GM19193 (cell line): ENCODE measurements around the gene HTR3C.

Experiments
- POLR2A ChIP-seq: IDR thresholded peaks from 4 replicates; pipeline ENCODE4 v1.6.1; 2011; ENCODE audit not compliant: insufficient read depth, insufficient read length; ENCODE audit errors: extremely low read depth

The HTR3C gene

DNA sequence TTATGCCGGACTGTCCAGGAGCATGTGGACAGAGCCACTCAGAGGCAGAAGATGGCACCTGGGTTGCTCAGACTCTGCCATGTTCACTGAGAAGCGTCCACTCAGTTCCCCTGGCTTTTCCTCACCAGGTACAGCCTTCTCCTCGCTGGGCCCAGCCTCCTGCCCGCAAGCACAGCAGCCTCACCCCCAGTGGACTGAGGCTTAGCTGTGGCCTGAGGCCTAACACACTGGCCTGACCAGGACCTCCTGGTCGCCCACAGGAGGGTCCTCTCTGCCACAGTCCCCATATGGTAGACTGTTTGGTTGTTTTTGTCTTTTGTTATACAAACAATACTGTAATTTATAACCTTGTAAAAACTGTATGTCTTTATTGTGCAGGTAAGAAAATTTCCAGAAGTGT lies 15.5 kb downstream of the HTR3C start:
- no peak for TF ChIP-seq POLR2A

DNA sequence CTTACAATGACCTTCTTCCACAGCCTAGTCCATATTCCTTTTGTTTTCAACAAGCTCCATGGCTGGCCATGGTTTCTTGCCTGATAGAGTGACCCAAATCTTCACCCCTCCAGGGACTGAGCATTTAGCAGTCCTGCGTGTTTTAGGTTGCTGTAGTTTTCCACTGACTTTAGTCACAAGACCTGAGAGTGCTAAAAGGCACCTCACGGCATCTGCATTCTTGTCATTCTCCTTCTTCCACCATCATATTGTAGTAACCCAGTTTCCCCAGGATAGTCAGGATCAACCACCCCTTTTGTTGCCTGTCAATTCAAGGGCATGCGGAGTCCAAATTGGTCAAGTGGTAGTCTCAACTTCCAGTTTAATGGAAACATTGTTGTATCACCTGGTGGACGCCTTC lies 20.8 kb downstream of the HTR3C start:
- TF ChIP-seq POLR2A = no peak

DNA sequence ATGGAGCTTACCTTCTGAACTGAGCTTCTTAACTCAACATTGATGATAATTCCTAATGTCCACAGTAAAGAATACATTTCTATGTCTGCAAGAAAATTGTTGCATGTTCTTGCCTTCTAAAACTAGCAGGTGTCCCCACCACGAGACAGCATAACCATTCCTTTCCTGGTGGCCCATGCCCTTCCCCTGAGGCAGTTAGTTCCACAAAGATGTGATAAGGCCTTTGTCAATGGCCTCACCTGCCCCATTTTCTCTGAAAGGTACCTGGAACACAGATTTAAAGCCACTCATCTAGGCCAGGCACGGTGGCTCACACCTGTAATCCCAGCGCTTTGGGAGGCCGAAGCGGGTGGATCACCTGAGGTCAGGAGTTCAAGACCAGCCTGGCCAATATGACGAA lies 23.1 kb downstream of the HTR3C start:
- no peak for TF ChIP-seq POLR2A

DNA sequence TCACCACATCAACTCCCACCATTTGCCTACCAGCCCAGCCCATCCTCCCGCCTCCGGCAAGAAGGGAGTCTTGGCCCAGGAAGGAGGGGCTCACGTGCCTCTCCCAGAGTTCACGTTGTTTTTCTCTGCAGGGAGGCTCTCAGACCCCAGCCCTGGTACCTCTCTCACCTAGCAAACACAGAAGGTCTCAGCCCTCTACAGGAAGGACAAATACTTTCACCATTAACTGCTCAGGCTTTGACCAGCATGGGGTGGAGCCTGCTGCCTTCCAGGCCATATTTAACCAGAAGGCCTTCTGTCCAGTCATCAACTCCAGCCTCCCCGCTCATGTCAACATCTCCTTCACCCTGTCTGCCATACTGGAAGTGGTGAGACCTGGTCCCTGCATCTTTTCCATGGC lies 25.0 kb downstream of the HTR3C start:
- TF ChIP-seq POLR2A = no peak

DNA sequence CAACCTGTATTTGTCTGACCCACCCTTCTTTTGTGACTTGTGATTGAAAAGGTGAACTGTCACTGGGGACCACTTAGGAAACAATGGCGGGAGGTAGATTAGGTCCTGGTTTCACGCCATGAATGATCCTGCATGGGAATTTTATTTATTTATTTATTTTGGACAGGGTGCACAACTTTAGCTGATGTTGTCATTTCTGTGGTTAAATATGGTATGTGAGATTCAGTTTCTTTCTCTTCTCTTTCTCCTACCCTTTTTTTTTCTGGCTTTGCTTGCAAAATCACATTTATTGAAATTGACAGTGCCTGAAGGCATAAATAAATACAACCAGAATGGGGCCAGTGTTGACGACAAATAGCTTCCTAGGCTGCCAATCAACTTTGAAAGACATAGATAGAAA lies 26.0 kb downstream of the HTR3C start:
- TF ChIP-seq POLR2A = no peak

DNA sequence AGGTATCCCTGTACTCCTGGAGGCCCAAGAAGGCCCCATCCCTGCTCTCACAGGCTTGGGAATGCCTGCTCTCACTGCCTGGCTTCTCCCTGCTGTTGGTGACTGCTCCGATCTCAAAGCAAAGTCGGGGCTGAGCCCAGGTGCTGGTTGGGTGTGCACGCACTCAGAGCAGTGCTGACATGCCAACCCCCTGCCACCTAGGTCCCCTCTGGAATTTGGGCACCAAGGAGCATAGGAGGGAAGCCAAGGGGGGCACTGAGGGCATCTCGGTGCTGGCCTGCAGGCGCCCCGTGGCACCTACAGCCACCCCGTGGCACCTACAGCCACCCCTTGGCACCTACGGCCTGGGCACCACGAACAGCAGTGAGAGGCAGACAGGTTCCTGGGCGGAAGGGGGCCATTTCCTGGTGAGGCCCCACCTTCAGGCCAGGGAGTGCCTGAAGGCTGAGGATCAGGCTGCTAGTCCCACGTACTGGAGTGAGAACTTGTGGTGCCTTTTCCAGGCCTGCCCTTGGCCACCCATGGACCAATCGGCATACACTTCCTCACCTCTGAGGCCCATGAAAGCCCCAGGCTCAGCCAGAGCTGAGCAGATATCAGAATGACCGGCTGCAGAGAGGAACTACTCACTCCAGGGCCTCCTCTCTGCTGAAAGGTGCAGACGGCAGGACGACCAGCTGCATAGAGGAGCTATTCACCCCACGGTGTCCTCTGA lies 28.4 kb downstream of the HTR3C start:
- TF ChIP-seq POLR2A = no peak

DNA sequence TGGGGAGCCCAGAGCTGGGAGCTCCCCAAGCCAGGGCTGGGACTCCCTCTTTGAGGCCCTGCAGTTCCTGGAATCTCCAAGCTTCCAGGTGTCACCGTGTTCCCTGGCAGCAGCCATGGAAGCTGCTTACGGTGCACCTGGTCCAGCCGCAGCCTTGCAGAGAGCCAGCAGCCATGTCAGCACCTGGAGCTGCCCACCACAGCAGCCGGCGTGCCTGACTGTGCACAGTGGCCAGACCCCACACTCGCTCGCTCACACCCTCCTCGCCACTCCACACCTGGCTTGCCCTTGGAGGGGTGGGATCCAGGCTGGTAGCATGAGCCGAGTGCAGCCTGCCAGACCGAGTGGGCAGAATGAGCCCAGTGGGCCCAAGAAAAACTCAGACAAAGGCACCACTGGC lies 29.2 kb downstream of the HTR3C start:
- TF ChIP-seq POLR2A = no peak

DNA sequence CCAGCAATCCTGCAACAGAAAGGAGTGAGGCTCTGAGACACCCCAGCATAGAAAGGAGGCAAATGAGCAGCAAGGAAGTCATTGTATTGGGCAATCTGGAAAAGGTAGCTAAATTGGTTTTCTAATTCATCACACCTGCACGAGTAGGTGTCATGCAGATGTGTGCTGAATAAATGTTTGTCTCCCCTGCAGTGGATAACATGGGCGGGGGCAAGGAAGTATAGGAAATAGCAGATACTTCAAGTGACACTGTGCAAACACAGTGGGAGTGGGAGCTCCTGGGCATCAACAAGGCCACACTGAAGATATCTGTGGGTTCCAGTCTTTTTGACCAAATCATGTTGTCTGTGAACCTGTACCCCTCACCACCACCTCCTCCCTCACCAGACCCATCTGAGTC lies 29.6 kb downstream of the HTR3C start:
- no peak for TF ChIP-seq POLR2A

DNA sequence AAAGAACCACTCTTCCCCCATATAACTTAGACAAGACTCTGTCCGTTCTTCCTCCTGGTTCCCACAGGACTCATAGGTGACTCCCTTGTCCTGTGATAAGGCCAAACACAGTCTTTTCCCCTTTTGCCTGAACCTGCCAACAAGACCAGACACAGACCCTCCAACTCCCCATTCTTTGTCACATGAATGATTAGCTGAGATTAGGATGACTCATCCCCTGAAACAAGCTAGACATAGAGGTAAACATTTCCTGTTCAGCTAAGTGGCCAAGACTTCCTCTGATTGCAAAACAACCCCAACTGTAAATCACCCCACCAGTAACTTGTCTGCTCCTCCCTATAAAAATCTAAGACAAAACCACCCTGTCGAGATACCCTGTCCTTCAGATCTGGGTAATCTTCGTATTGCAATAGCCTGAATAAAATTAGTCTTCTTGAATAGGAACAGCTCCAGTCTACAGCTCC lies 32.6 kb downstream of the HTR3C start:
- TF ChIP-seq POLR2A = no peak

DNA sequence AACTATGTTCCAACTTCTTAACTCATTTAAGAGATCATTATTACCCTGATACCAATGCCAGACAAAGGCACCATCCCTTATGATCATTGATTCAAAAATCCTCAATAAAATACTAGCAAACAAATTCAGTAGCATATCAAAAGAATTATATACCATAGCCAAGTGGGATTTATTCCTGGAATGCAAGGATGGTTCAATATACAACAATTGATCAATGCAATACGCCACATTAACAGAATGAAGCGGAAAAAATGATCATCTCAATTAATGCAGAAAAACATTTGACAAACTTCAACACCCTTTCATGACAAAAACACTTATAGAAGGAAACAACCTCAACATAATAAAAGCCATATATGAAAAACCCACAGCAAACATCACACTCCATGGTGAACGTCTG lies 39.4 kb downstream of the HTR3C start:
- no peak for TF ChIP-seq POLR2A

DNA sequence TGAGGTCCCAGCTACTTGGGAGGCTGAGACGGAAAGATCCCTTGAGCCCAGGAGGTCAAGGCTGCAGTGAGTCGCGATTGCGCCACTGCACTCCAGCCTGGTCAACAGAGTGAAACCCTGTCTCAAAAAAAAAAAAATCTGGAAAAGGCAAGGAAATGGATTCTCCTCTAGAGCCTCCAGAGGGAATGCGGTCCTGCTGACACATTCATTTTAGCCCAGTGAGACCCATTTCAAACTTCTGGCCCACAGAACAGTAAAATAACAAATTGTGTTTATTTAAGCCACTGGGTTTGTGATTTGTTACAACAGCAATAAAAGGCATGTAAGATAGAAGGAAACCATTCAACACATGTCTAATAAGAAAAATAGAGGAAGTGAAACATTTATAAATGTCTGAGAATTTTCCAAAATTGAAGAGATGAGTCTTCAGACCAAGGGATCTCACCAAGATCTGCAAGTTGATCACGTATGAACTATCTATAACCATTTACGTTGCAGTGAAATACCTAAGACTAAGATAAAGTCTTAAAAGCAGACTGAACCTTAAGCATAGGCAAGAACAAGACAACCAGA lies 44.0 kb downstream of the HTR3C start, which contains the start of gene HTR3E:
TSS of gene HTR3E (plus strand) at position 254 of the 573 bp plus-strand sequence. CDS start 466 bp downstream, outside the sequence.
- no peak for TF ChIP-seq POLR2A

DNA sequence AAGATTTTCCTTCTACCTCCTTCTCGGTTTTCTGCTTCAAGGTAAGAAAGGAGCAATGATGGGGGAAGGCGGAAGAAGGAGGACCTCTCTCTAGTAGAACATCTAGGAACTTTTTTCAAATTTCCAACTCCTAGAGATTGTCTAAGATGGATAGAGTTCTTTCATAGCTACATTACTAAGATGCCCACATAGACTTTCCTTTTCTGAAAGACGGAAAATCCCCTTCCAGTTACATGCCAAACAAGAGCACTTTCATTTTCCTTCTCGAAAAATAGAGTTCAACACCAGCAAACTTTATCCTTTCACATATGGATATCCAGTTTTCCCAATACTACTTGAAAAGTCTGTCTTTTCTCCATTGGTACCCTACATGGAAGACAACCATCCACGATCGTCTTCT lies 44.7 kb downstream of the HTR3C start:
- TF ChIP-seq POLR2A = no peak

DNA sequence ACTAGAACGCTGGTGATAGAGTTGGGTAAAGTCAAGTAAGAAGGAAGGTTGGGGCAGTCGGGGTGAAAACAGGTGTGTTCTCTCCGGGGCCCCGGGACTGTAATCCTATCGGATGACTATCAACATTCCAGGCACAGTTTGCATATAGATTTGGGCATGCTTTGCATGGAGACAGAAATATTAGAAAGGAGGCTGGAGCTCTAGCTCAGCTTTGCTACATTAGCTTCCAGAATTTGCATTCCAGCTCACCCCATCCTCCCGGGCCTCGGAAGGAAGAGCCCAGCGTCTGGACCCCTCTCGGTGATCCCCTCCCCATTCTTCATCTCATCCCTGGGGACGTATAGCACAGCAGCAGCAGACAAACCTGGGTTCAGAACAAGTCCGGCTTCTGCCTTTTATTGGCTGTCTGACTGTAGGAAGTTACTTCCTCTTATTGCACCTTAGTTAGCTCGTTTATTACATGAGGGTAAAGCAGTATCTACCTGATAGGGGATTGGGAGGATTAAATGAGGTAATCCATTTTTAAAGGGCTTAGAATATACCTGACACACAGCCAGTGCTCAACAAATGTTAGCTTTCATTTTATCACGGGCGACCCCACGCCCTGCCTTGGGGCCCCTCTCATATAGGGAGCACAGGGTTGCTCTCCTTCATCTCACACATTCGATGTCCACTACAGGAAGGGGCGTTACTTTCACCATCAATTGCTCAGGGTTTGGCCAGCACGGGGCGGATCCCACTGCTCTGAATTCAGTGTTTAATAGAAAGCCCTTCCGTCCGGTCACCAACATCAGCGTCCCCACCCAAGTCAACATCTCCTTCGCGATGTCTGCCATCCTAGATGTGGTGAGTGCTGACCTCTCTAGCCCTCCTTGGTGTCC lies 47.2 kb downstream of the HTR3C start:
- TF ChIP-seq POLR2A = no peak
